HCT116 (cell line): ENCODE results near the gene TGFBR1. TPM values are rescaled to one million over a fixed set of nuclear protein-coding genes. Genes with fewer than 3 reads are reported as not detected.

Experiments
- ATAC-seq: fragments of 200-7000 bp; cut with Tn5 transposase; 2 replicates; pipeline ENCODE4 v1.9.1; 2020; ENCODE audit warnings: mild to moderate bottlenecking, moderate library complexity
- BruUV-seq: library from RNA; stranded (reverse); fragments of 400-500 nt; replicated peaks from 2 replicates; lab custom pipeline; 2021; lab: Mats Ljungman, UMichigan
- CTCF ChIA-PET: fragments of 300-600 bp; sonication (Branson Sonifier 250); formaldehyde crosslinking; loops from one replicate; lab custom pipeline; 2021; ENCODE audit warnings: antibody characterized with exemption; lab: Charles Lee
- POLR2A ChIA-PET: fragments of 300-600, 350-600 bp; sonication (Branson Sonifier 250); formaldehyde crosslinking; loops from one replicate; lab custom pipeline; 2021; ENCODE audit warnings: antibody characterized with exemption; lab: Charles Lee
- RAD21 ChIA-PET, 2 experiments: fragments of 300-600 bp; sonication (Branson Sonifier 250); formaldehyde crosslinking; loops; one replicate each; lab custom pipeline; 2023; ENCODE audit warnings: low total read pairs in 2 of 2; ENCODE audit not compliant: uncharacterized antibody in 2 of 2, unreplicated experiment in 2 of 2, low non-redundant PET in 1 of 2; lab: Charles Lee
- DNase-seq: peaks from one replicate; pipeline ENCODE4 v3.0.0-alpha.2; 2010; ENCODE audit warnings: low read depth, low spot score
- H2AFZ ChIP-seq: fragments of 200-600 bp; shearing (Covaris generic), sonication (generic); 2 replicates; pipeline ENCODE4 v1.6.1; 2017; ENCODE audit warnings: low read depth, mixed run types, mixed read lengths, antibody characterized with exemption, low read length; ENCODE audit not compliant: poor library complexity, severe bottlenecking
- H3K27ac ChIP-seq: 2 replicates; pipeline ENCODE4 v1.5.1; 2012; ENCODE audit warnings: low read depth, low read length
- H3K27me3 ChIP-seq: fragments of 200-600 bp; sonication (generic); 2 replicates; pipeline ENCODE4 v1.6.1; 2016; ENCODE audit warnings: mixed run types, low read length, mixed read lengths; ENCODE audit not compliant: insufficient read depth
- H3K36me3 ChIP-seq, 2 experiments: fragments of 200-500 bp in 1 of 2; fragments of 200-600 bp in 1 of 2; sonication (Bioruptor generic) in 1 of 2; sonication (generic) in 1 of 2; 2 replicates each; pipeline versions ENCODE4 v1.5.1 to v1.6.1; 2014 to 2016; ENCODE audit warnings: low read length in 2 of 2, inconsistent platforms in 1 of 2, mixed read lengths in 1 of 2, mixed run types in 1 of 2; ENCODE audit not compliant: insufficient read depth in 2 of 2, control insufficient read depth in 1 of 2
- H3K4me1 ChIP-seq, 2 experiments: fragments of 200-600 bp in 1 of 2; sonication (generic) in 1 of 2; 2 replicates each; pipeline versions ENCODE4 v1.5.1 to v1.6.1; 2012 to 2017; ENCODE audit warnings: low read length in 2 of 2, inconsistent platforms in 1 of 2, mild to moderate bottlenecking in 1 of 2, mixed read lengths in 1 of 2, mixed run types in 1 of 2, moderate library complexity in 1 of 2; ENCODE audit not compliant: insufficient read depth in 2 of 2, control insufficient read depth in 1 of 2
- H3K4me2 ChIP-seq: fragments of 200-600 bp; sonication (generic); 2 replicates; pipeline ENCODE4 v1.6.1; 2017; ENCODE audit warnings: mixed run types, low read length, mixed read lengths
- H3K4me3 ChIP-seq, 2 experiments: fragments of 200-600 bp in 1 of 2; sonication (generic) in 1 of 2; replicated peaks in 1 of 2; 2 replicates each; pipeline ENCODE4 v1.5.1; 2011 to 2016; ENCODE audit warnings: low read length in 2 of 2, control low read depth in 1 of 2, low read depth in 1 of 2, mild to moderate bottlenecking in 1 of 2, mixed read lengths in 1 of 2, mixed run types in 1 of 2
- H3K79me2 ChIP-seq: fragments of 200-600 bp; sonication (generic); 2 replicates; pipeline ENCODE4 v1.6.1; 2017; ENCODE audit warnings: mild to moderate bottlenecking, mixed run types, low read length, moderate library complexity, mixed read lengths; ENCODE audit not compliant: insufficient read depth
- H3K9ac ChIP-seq: fragments of 200-600 bp; sonication (generic); 2 replicates; pipeline ENCODE4 v1.6.1; 2016; ENCODE audit warnings: low read length, mixed read lengths
- H3K9me2 ChIP-seq: fragments of 200-600 bp; sonication (generic), shearing (Covaris generic); 2 replicates; pipeline ENCODE4 v1.6.1; 2017; ENCODE audit warnings: mixed run types, mild to moderate bottlenecking, moderate library complexity; ENCODE audit not compliant: insufficient read depth
- H3K9me3 ChIP-seq, 2 experiments: fragments of 200-500 bp in 1 of 2; fragments of 200-600 bp in 1 of 2; sonication (Bioruptor generic) in 1 of 2; sonication (generic) in 1 of 2; 2 replicates each; pipeline ENCODE4 v1.6.1; 2014 to 2017; ENCODE audit warnings: low read length in 2 of 2, mixed read lengths in 2 of 2, inconsistent platforms in 1 of 2, low read depth in 1 of 2, mild to moderate bottlenecking in 1 of 2, mixed run types in 1 of 2, moderate library complexity in 1 of 2; ENCODE audit not compliant: control insufficient read depth in 1 of 2, insufficient read depth in 1 of 2
- H4K20me1 ChIP-seq: fragments of 200-600 bp; sonication (generic), shearing (Covaris generic); 2 replicates; pipeline ENCODE4 v1.6.1; 2017; ENCODE audit warnings: mixed run types, mild to moderate bottlenecking, moderate library complexity; ENCODE audit not compliant: insufficient read depth
- CBX3 ChIP-seq: IDR thresholded peaks from 2 replicates; pipeline ENCODE4 v1.6.1; 2012; ENCODE audit warnings: low read depth
- CTCF ChIP-seq, 3 experiments: fragments of 200-600 bp in 1 of 3; sonication (generic) in 1 of 3; IDR thresholded peaks in 2 of 3; conservative IDR thresholded peaks in 1 of 3; 2 replicates each; pipeline ENCODE4 v1.5.1; 2012 to 2017; ENCODE audit warnings: low read depth in 2 of 3, low read length in 2 of 3, antibody characterized with exemption in 1 of 3, borderline replicate concordance in 1 of 3, control low read depth in 1 of 3, mild to moderate bottlenecking in 1 of 3, mixed read lengths in 1 of 3, mixed run types in 1 of 3, moderate library complexity in 1 of 3; ENCODE audit not compliant: insufficient read depth in 1 of 3
- EGR1 ChIP-seq: IDR thresholded peaks from 2 replicates; pipeline ENCODE4 v1.6.1; 2012; ENCODE audit warnings: low read depth
- ELF1 ChIP-seq: IDR thresholded peaks from 2 replicates; pipeline ENCODE4 v1.6.1; 2012; ENCODE audit warnings: low read depth, borderline replicate concordance
- EZH2 ChIP-seq: fragments of 200-600 bp; sonication (generic); IDR thresholded peaks from 2 replicates; pipeline ENCODE4 v1.6.1; 2017; ENCODE audit warnings: antibody characterized with exemption, mixed run types
- EZH2phosphoT487 ChIP-seq: fragments of 200-600 bp; IDR thresholded peaks from 2 replicates; pipeline ENCODE4 v1.6.1; 2018; ENCODE audit warnings: antibody characterized with exemption, borderline replicate concordance
- JUND ChIP-seq: IDR thresholded peaks from 2 replicates; pipeline ENCODE4 v1.6.1; 2012
- SIN3A ChIP-seq: IDR thresholded peaks from 2 replicates; pipeline ENCODE4 v1.6.1; 2012; ENCODE audit warnings: low read depth
- SRF ChIP-seq: IDR thresholded peaks from 2 replicates; pipeline ENCODE4 v1.6.1; 2012; ENCODE audit warnings: low read depth
- TCF7L2 ChIP-seq: IDR thresholded peaks from 2 replicates; pipeline ENCODE4 v1.7.0; 2011; ENCODE audit warnings: borderline replicate concordance, inconsistent platforms; ENCODE audit not compliant: insufficient read depth, insufficient read length; ENCODE audit errors: extremely low read depth
- ZFX ChIP-seq: fragments of 450-650 bp; IDR thresholded peaks from 2 replicates; pipeline ENCODE4 v1.6.1; 2017
- intact Hi-C: fragments of 100-400 bp; cut with micrococcal nuclease; formaldehyde crosslinking; loops from 2 replicates; pipeline ENCODE4 v1.10.0; 2022
- total RNA-seq: library from RNA; stranded (reverse); gene quantifications from one replicate; pipeline ENCODE4 v1.2.1, GENCODE V29; 2021; ENCODE audit not compliant: unreplicated experiment
- TF ChIP-seq, protein P1 (sequence below): IDR thresholded peaks from 2 replicates; pipeline ENCODE4 v1.6.1; 2012

The TGFBR1 gene
- total RNA-seq, 1 experiment from 2014 or later: 26.6 TPM

DNA sequence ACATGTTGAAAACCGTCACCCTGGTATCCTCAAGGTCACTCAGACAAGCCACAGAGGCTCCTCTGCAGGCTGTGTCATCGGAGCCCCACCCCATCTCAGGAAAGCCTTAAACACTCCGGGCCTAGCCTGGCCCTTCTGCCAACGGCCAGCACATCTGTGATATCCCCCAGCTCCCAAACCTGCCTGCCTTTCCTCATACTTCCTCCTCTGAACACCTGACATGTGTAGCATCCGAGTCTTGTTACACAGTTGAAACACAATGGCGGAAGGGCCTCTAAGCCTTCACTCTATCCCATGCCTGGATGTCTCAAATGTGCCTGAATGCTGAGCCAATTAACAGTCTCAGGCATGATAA, 32.9 kb upstream of the TGFBR1 start (continued):
- TF ChIP-seq CTCF (IDR thresholded peaks at IDR 0.05 in 2 of 3, conservative IDR thresholded peaks at IDR 0.05 in 1 of 3; ENCODE audit: borderline replicate concordance in 1 of 3, insufficient read depth in 1 of 3, low read depth in 2 of 3, low read length in 2 of 3): no peak
- no peak for TF ChIP-seq EGR1
- no peak for TF ChIP-seq JUND
- TF ChIP-seq ZFX: no peak
- no peak for TF ChIP-seq SIN3A
- TF ChIP-seq EZH2phosphoT487: no peak
- TF ChIP-seq, protein P1, sequence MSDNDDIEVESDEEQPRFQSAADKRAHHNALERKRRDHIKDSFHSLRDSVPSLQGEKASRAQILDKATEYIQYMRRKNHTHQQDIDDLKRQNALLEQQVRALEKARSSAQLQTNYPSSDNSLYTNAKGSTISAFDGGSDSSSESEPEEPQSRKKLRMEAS: no peak
- no peak for TF ChIP-seq ELF1
- TF ChIP-seq, all 23 proteins: peak for 0

- Histone ChIP-seq H3K4me3 (no peak overlapping the region), H3K9ac (no peak overlapping the region), H3K9me3 (no peaks in the 10 kb centered on the region), H3K4me1 (no peaks in the 10 kb centered on the region), H3K36me3 (no peaks in the 10 kb centered on the region), H2AFZ (no peak overlapping the region), H4K20me1 (no peaks in the 10 kb centered on the region), H3K27ac (no peak overlapping the region), H3K79me2 (no peaks in the 10 kb centered on the region), H3K4me2 (no peak overlapping the region), H3K27me3 (no peaks in the 10 kb centered on the region), H3K9me2 (no peaks in the 10 kb centered on the region)
- intact Hi-C loops: no loop called here
- ATAC-seq: no peak
- BruUV-seq: no TSS peak
- ChIA-PET RAD21 (no interaction called here), POLR2A (no interaction called here), CTCF (no interaction called here)
- DNase-seq: no peak
- no peak for TF ChIP-seq ELF1
- TF ChIP-seq, protein P1: no peak
- no peak for TF ChIP-seq TCF7L2
- no peak for TF ChIP-seq SRF
- TF ChIP-seq EGR1: no peak
- no peak for TF ChIP-seq CBX3
- no peak for TF ChIP-seq SIN3A
- TF ChIP-seq JUND: no peak
- TF ChIP-seq EZH2: no peak
These were observed 31.6 kb upstream of the TGFBR1 start for GRCh38 chr9:99073347-99073746.
